Lower leg skin (tissue), 3 donors: ENCODE measurements around the gene SLC7A6OS.

ENCODE experiments used
- CTCF ChIP-seq, 3 donors: fragments of 450-650 bp; IDR thresholded peaks; one replicate each; pipeline ENCODE4 v1.5.1; 2016; ENCODE audit warnings: antibody characterized with exemption in 3 of 3, mild to moderate bottlenecking in 3 of 3, moderate library complexity in 2 of 3
- POLR2A ChIP-seq, 2 donors: fragments of 450-650 bp; IDR thresholded peaks; one replicate each; pipeline ENCODE4 v1.6.1; 2016 to 2017; ENCODE audit warnings: antibody characterized with exemption in 2 of 2, mild to moderate bottlenecking in 1 of 2, moderate library complexity in 1 of 2

DNA sequence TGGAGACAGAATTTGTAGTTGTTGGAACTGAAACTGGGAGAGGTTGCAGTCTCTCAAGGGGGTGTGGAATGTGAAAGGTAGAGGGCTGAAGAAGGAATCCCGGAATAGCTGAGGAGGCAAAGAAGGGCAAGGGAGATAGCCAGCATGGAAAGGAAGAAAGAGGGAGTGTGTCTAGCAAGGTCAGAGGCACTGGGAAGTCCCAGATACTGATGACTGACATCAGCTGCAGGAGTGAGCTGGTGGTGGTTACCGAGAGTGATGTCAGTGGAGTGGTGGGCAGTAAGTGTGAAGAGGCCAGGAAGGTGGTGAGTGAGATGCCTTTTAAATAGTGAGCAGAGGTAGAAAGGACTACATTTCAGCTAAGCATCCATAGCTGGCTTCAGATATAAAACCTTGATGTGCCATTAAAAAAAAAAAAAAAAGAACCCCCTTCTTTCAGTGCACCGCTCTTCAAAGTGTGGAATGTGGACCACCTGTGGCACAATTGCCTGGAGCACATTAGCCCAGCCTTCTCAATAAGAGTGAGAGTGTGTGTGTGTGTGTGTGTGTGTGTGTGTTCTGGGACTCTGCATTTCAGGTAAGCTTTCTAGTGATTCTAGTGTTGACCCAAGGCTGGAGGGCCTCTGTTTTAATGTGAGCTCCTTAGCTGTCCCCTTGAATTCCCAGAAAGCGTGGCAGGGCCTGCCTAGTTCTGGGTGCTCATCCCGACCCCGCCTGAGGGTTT, 8.6 kb upstream of the SLC7A6OS start:
- TF ChIP-seq CTCF (IDR thresholded peaks at IDR 0.05): no peak
- TF ChIP-seq POLR2A (IDR thresholded peaks at IDR 0.05): no peak
